Epidermal melanocyte (primary cell): ENCODE results near the gene PAEP.
"Not testable (repeated sequence)": the region's sequence is repeated elsewhere in the genome, so short reads cannot be mapped to it uniquely, and the experiment has no call there.

Experiments used
- DNase-seq: peaks from one replicate; pipeline ENCODE4 v3.0.0; 2011; ENCODE audit warnings: low spot score; ENCODE audit not compliant: insufficient read length

PAEP gene

GRCh38 chr9:135561391-135562234 is at the start of gene PAEP:
Gene PAEP, plus strand, starts transcription at chr9:135561756.
- DNase-seq = no peak

GRCh38 chr9:135512241-135512603 is 49.3 kb upstream of the PAEP start:
- no peak for DNase-seq

GRCh38 chr9:135512904-135513303 is 48.7 kb upstream of the PAEP start:
- DNase-seq = no peak

GRCh38 chr9:135513351-135513846 is 48.2 kb upstream of the PAEP start:
- no peak for DNase-seq

GRCh38 chr9:135513906-135514305 is 47.6 kb upstream of the PAEP start:
- not testable (repeated sequence) for DNase-seq

GRCh38 chr9:135514342-135515082 is 47.0 kb upstream of the PAEP start:
- DNase-seq = no peak

- no peak for DNase-seq
Observed at GRCh38 chr9:135515083-135515951, 46.2 kb upstream of the PAEP start.

- DNase-seq = no peak
Observed at GRCh38 chr9:135516132-135516860, 45.3 kb upstream of the PAEP start.

- DNase-seq = no peak
Observed at GRCh38 chr9:135517407-135517822, 44.1 kb upstream of the PAEP start.

GRCh38 chr9:135519179-135519971 is 42.2 kb upstream of the PAEP start:
- no peak for DNase-seq

GRCh38 chr9:135520916-135521607 is 40.5 kb upstream of the PAEP start, which contains the start of gene LCN1:
Gene LCN1, plus strand, starts transcription at chr9:135521440. Its CDS starts 58 bp downstream, at chr9:135521498.
- DNase-seq = no peak

- DNase-seq = no peak
Observed at GRCh38 chr9:135521608-135522095, 39.9 kb upstream of the PAEP start.

- no peak for DNase-seq
Observed at GRCh38 chr9:135522137-135522877, 39.2 kb upstream of the PAEP start.

- DNase-seq = no peak
Observed at GRCh38 chr9:135522931-135523330, 38.6 kb upstream of the PAEP start.

GRCh38 chr9:135523521-135524129 is 37.9 kb upstream of the PAEP start:
- no peak for DNase-seq

- no peak for DNase-seq
Observed at GRCh38 chr9:135524130-135524861, 37.3 kb upstream of the PAEP start.
